ENCODE measurements around the gene ADGRA3. TPM values are rescaled to one million over a fixed set of nuclear protein-coding genes. Genes with fewer than 3 reads are reported as not detected.
"Not testable (repeated sequence)": the region's sequence is repeated elsewhere in the genome, so short reads cannot be mapped to it uniquely, and the experiment has no call there.

ADGRA3 gene
- total RNA-seq, 1 donor from 2014 or later: 27.8 TPM

DNA sequence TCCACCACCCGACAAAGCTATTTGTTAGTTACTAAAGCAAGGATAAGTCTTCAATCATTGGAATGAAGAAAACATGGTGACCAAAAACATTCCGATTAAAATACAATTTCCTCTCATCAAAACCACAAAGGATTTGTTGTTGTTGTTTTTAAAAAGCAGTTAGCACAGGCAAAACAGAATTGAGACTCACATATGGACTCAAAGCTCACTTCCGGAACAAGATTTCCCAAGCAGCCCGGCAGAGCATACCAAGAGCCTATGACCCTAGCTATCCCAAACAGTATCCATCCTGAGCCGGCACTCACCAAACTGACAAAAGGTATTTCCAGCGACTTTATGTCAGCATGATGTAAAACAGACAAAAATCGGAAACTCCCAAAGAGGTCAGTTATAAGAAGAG lies 39.9 kb downstream of the ADGRA3 start:
- H3K4me1 Mint-ChIP-seq (ENCODE audit: low read depth): peaks cover 28% of the 10 kb centered on the region
- peaks cover 2% of the 10 kb centered on the region for H3K36me3 Mint-ChIP-seq (ENCODE audit: low read depth)
- no peak overlapping the region for H3K4me3 Mint-ChIP-seq (ENCODE audit: unreplicated experiment)
- no peaks in the 10 kb centered on the region for H3K27me3 Mint-ChIP-seq (ENCODE audit: low read depth)
- TF ChIP-seq, protein P1, sequence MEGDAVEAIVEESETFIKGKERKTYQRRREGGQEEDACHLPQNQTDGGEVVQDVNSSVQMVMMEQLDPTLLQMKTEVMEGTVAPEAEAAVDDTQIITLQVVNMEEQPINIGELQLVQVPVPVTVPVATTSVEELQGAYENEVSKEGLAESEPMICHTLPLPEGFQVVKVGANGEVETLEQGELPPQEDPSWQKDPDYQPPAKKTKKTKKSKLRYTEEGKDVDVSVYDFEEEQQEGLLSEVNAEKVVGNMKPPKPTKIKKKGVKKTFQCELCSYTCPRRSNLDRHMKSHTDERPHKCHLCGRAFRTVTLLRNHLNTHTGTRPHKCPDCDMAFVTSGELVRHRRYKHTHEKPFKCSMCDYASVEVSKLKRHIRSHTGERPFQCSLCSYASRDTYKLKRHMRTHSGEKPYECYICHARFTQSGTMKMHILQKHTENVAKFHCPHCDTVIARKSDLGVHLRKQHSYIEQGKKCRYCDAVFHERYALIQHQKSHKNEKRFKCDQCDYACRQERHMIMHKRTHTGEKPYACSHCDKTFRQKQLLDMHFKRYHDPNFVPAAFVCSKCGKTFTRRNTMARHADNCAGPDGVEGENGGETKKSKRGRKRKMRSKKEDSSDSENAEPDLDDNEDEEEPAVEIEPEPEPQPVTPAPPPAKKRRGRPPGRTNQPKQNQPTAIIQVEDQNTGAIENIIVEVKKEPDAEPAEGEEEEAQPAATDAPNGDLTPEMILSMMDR (IDR thresholded peaks at IDR 0.05): no peak
- H3K9me3 Mint-ChIP-seq (ENCODE audit: low read depth): peaks cover 6% of the 10 kb centered on the region
- DNase-seq (ENCODE audit: low spot score): no peak
- H3K27ac Mint-ChIP-seq (ENCODE audit: unreplicated experiment): no peak overlapping the region

DNA sequence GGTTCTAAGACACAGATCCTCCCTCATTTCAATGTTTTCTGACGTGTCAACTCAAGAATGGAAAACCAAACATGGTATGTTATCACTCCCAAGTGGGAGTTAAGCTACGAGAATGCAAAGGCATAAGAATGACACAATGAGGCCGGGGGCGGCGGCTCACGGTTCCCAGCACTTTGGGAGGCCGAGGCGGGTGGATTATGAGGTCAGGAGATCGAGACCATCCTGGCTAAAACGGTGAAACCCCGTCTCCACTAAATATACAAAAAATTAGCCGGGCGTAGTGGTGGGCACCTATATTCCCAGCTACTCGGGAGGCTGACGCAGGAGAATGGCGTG lies 40.6 kb downstream of the ADGRA3 start:
- H3K27me3 Mint-ChIP-seq (ENCODE audit: low read depth); H3K27ac Mint-ChIP-seq (ENCODE audit: unreplicated experiment); H3K36me3 Mint-ChIP-seq (ENCODE audit: low read depth); DNase-seq (ENCODE audit: low spot score); H3K4me3 Mint-ChIP-seq (ENCODE audit: unreplicated experiment); H3K9me3 Mint-ChIP-seq (ENCODE audit: low read depth): not testable (repeated sequence)
- H3K4me1 Mint-ChIP-seq (ENCODE audit: low read depth): peaks cover 28% of the 10 kb centered on the region

DNA sequence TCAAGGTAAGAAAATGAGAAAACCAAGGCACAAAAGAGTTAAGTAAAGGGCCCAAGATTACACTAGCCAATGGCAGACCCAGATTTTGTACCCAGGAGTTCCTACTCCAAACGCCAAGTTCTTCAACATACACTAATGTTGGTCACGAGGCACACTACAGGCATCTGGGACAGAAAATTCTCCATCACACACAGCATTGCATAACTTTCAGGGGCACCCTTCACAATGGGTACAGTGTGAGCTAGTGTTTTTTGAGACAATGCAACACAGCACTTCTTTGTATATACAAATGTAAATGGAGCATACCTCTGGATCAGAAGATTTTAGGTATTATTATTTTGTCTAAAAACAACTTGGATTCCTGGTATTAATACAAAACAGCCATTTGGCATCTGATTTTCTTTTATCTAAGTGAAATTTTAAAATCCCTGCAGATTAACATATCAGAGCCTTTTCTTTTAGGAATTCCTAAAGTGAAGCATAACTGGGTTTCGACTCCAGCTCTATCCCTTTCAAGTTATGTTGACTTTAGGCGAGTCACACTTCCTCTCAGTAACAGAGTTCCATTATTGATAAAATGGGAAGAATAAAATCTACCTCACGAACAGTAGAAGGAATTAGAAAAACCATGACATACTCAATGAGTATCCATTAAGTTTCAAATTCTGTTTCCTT lies 41.1 kb downstream of the ADGRA3 start:
- H3K27ac Mint-ChIP-seq (ENCODE audit: unreplicated experiment): no peak overlapping the region
- H3K4me3 Mint-ChIP-seq (ENCODE audit: unreplicated experiment): no peak overlapping the region
- no peaks in the 10 kb centered on the region for H3K27me3 Mint-ChIP-seq (ENCODE audit: low read depth)
- TF ChIP-seq, protein P1 (IDR thresholded peaks at IDR 0.05): no peak
- peaks cover 6% of the 10 kb centered on the region for H3K36me3 Mint-ChIP-seq (ENCODE audit: low read depth)
- peaks cover 28% of the 10 kb centered on the region for H3K4me1 Mint-ChIP-seq (ENCODE audit: low read depth)
- peaks cover 6% of the 10 kb centered on the region for H3K9me3 Mint-ChIP-seq (ENCODE audit: low read depth)
- DNase-seq (ENCODE audit: low spot score): no peak

DNA sequence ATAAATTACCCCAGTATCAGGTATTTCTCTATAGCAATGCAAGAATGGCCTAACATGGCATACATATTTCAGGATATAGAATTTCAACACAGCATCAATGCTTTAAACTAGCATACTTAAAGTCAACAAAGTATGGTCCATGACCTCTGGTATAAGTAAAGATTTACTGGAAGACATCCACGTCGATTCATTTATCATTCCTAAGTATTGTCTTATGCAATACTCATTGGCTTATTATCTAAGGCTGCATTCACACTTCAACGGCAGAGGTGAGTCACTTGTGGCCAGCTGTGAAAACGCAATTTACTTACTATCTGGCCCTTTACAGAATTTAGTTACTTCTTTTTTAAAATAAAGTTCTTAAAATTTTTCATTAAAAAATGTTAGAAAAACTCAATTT lies 42.6 kb downstream of the ADGRA3 start:
- DNase-seq (ENCODE audit: low spot score): no peak

DNA sequence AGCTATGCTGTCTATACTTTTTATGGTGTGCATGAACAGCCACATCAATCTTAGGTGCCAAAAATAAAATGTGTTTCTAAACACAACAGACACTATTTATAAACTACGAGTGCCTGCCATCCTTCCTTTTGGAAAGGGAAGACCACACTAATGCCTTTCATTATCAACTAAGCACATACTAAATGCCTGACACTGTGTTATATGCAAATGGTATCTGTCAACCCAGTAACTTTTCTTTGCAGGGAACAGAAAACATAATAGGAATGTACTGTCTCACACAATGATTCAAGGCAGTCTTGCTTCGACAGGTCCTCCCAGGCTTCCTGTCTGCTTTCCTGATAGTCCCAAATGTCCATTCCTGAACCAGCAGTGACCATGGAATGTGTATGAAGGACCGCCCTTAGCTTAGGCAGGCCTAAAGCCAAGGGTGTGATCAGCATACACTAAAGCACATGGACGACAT lies 43.8 kb downstream of the ADGRA3 start:
- Mint-ChIP-seq H3K4me1 (ENCODE audit: low read depth) (peaks cover 28% of the 10 kb centered on the region), H3K36me3 (ENCODE audit: low read depth) (peaks cover 9% of the 10 kb centered on the region)

More for the DNA sequence above, 42.6 kb downstream of the ADGRA3 start:
- Mint-ChIP-seq H3K36me3 (ENCODE audit: low read depth) (peaks cover 9% of the 10 kb centered on the region), H3K9me3 (ENCODE audit: low read depth) (peaks cover 6% of the 10 kb centered on the region), H3K27ac (ENCODE audit: unreplicated experiment) (no peak overlapping the region), H3K4me1 (ENCODE audit: low read depth) (peaks cover 28% of the 10 kb centered on the region), H3K4me3 (ENCODE audit: unreplicated experiment) (no peak overlapping the region), H3K27me3 (ENCODE audit: low read depth) (no peaks in the 10 kb centered on the region)
- TF ChIP-seq, protein P1 (IDR thresholded peaks at IDR 0.05): no peak

More for the DNA sequence above, 43.8 kb downstream of the ADGRA3 start:
- Mint-ChIP-seq H3K9me3 (ENCODE audit: low read depth) (peaks cover 6% of the 10 kb centered on the region), H3K27ac (ENCODE audit: unreplicated experiment) (no peak overlapping the region), H3K27me3 (ENCODE audit: low read depth) (no peaks in the 10 kb centered on the region), H3K4me3 (ENCODE audit: unreplicated experiment) (no peak overlapping the region)
- no peak for DNase-seq (ENCODE audit: low spot score)
- TF ChIP-seq, protein P1 (IDR thresholded peaks at IDR 0.05): no peak

All from chondrocyte (in vitro differentiated cells).